ENCODE data around the gene CADPS.

DNA sequence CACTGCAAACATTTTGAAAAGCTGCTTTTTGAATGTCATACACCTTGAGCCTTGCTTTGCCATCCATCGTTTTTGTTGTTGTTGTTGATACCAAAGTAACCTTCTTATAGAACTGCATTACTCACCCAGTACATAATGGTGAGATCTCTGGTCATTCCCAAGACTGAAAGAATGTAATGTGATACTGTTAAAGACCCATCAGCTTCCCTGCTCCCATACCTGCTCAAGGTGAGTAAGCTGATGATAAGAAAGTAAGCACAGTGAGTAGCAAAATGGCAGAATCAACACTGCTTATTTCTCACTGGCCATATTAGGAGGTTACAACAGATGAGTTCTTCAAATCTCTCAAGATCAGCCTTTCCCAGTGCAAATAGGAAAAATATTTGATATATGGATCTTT, 89.8 kb downstream of the CADPS start:
- TF ChIP-seq GATA2 (IDR thresholded peaks at IDR 0.05; ENCODE audit: low read depth, low read length): no peak
- TF ChIP-seq GATA3 (IDR thresholded peaks at IDR 0.05; ENCODE audit: low read depth, low read length): no peak

Measured in SH-SY5Y (cell line).